Neural cell (in vitro differentiated cells): ENCODE measurements around the gene DNAH6. TPM values are rescaled to one million over a fixed set of nuclear protein-coding genes. Genes with fewer than 3 reads are reported as not detected.

Experiments
- H2AFZ ChIP-seq: fragments of 200-600, 300-800 bp; sonication (generic), shearing (Covaris generic); 2 replicates; pipeline ENCODE4 v1.6.0; 2014; ENCODE audit warnings: low read depth, mild to moderate bottlenecking, antibody characterized with exemption, low read length, moderate library complexity
- H3F3A ChIP-seq: fragments of 200-600 bp; shearing (Covaris generic); 2 replicates; pipeline ENCODE4 v1.6.1; 2016; ENCODE audit warnings: mild to moderate bottlenecking, moderate library complexity, mixed read lengths, antibody characterized with exemption, low read length; ENCODE audit not compliant: insufficient read depth, poor library complexity, severe bottlenecking
- H3K27ac ChIP-seq: fragments of 200-600, 300-800 bp; sonication (generic), shearing (Covaris generic); 2 replicates; pipeline ENCODE4 v1.5.1; 2014; ENCODE audit warnings: mild to moderate bottlenecking, low read length, moderate library complexity
- H3K27me3 ChIP-seq: fragments of 300-800, 200-600 bp; sonication (generic), shearing (Covaris generic); 2 replicates; pipeline ENCODE4 v1.6.0; 2014; ENCODE audit warnings: mild to moderate bottlenecking, low read depth, low read length, moderate library complexity; ENCODE audit not compliant: insufficient read depth
- H3K36me3 ChIP-seq: fragments of 300-800, 200-600 bp; sonication (generic), shearing (Covaris generic); 2 replicates; pipeline ENCODE4 v1.5.1; 2014; ENCODE audit warnings: mild to moderate bottlenecking, antibody characterized with exemption, low read length, moderate library complexity; ENCODE audit not compliant: insufficient read depth
- H3K4me2 ChIP-seq: fragments of 300-800, 200-600 bp; sonication (generic), shearing (Covaris generic); 2 replicates; pipeline ENCODE4 v1.6.0; 2014; ENCODE audit warnings: mild to moderate bottlenecking, low read length
- H3K4me3 ChIP-seq: fragments of 300-800, 200-600 bp; sonication (generic), shearing (Covaris generic); 2 replicates; pipeline ENCODE4 v1.5.1; 2014; ENCODE audit warnings: mild to moderate bottlenecking, low read length, moderate library complexity
- H3K79me2 ChIP-seq: fragments of 200-600 bp; shearing (Covaris generic); replicated peaks from 2 replicates; pipeline ENCODE4 v1.6.0; 2014; ENCODE audit warnings: mild to moderate bottlenecking, low read length, moderate library complexity; ENCODE audit not compliant: insufficient read depth
- H3K9ac ChIP-seq: fragments of 300-800, 200-600 bp; sonication (generic), shearing (Covaris generic); 2 replicates; pipeline ENCODE4 v1.6.1; 2016; ENCODE audit warnings: mild to moderate bottlenecking, low read length, mixed read lengths
- H3K9me2 ChIP-seq: fragments of 200-600 bp; shearing (Covaris generic); 2 replicates; pipeline ENCODE4 v1.6.1; 2016; ENCODE audit warnings: mild to moderate bottlenecking, low read length, mixed read lengths; ENCODE audit not compliant: insufficient read depth
- H3K9me3 ChIP-seq: fragments of 200-600, 300-800 bp; sonication (generic), shearing (Covaris generic); 2 replicates; pipeline ENCODE4 v1.6.1; 2016; ENCODE audit warnings: mild to moderate bottlenecking, mixed run types, low read length, moderate library complexity, mixed read lengths
- H4K20me1 ChIP-seq: fragments of 200-600 bp; shearing (Covaris generic); 2 replicates; pipeline ENCODE4 v1.6.1; 2016; ENCODE audit warnings: mild to moderate bottlenecking, mixed run types; ENCODE audit not compliant: insufficient read depth
- EP300 ChIP-seq: fragments of 450-650 bp; conservative IDR thresholded peaks from 2 replicates; pipeline ENCODE4 v1.6.1; 2014; ENCODE audit warnings: antibody characterized with exemption, mild to moderate bottlenecking, moderate library complexity; ENCODE audit not compliant: poor library complexity, severe bottlenecking
- EZH2 ChIP-seq: fragments of 200-600, 300-800 bp; shearing (Covaris generic), sonication (generic); IDR thresholded peaks from 2 replicates; pipeline ENCODE4 v1.6.1; 2014; ENCODE audit warnings: antibody characterized with exemption, low read length, borderline replicate concordance, mild to moderate bottlenecking; ENCODE audit not compliant: insufficient read depth, poor library complexity, severe bottlenecking
- MXI1 ChIP-seq: fragments of 450-650 bp; conservative IDR thresholded peaks from 2 replicates; pipeline ENCODE4 v1.6.1; 2014; ENCODE audit warnings: antibody characterized with exemption, mild to moderate bottlenecking; ENCODE audit not compliant: poor library complexity, severe bottlenecking
- POLR2AphosphoS5 ChIP-seq: IDR thresholded peaks from 2 replicates; pipeline ENCODE4 v1.6.1; 2012
- RAD21 ChIP-seq: fragments of 450-650 bp; conservative IDR thresholded peaks from 2 replicates; pipeline ENCODE4 v1.6.1; 2014; ENCODE audit warnings: antibody characterized with exemption, mild to moderate bottlenecking, moderate library complexity
- SMC3 ChIP-seq: fragments of 450-650 bp; conservative IDR thresholded peaks from 2 replicates; pipeline ENCODE4 v1.6.1; 2014; ENCODE audit warnings: antibody characterized with exemption, mild to moderate bottlenecking, moderate library complexity; ENCODE audit not compliant: poor library complexity
- TAF1 ChIP-seq: IDR thresholded peaks from 2 replicates; pipeline ENCODE4 v1.6.1; 2012; ENCODE audit warnings: low read depth
- polyA plus RNA-seq: library from polyadenylated mRNA; depleted of rRNA; stranded (reverse); fragments of >200 nt; gene quantifications from 2 replicates; pipeline ENCODE4 v1.2.3, GENCODE V29; 2014
- TF ChIP-seq, protein P1 (sequence below): IDR thresholded peaks from 2 replicates; pipeline ENCODE4 v1.6.1; 2012; ENCODE audit warnings: borderline replicate concordance

Gene DNAH6
- polyA plus RNA-seq, 1 donor from 2014 or later, result 2.1 TPM

- H3K9me3 ChIP-seq, result no peaks in the 10 kb centered on the region
- no peaks in the 10 kb centered on the region for H3F3A ChIP-seq
- H3K79me2 ChIP-seq, result no peaks in the 10 kb centered on the region
- H3K9ac ChIP-seq, result no peak overlapping the region
- H3K27me3 ChIP-seq, result no peaks in the 10 kb centered on the region
- no peaks in the 10 kb centered on the region for H3K36me3 ChIP-seq
- H2AFZ ChIP-seq, result no peak overlapping the region
- H4K20me1 ChIP-seq, result no peaks in the 10 kb centered on the region
- no peak overlapping the region for H3K4me2 ChIP-seq
- no peak for TF ChIP-seq MXI1
- no peak for TF ChIP-seq RAD21
- no peak for TF ChIP-seq SMC3
- TF ChIP-seq TAF1, result no peak
- no peak for TF ChIP-seq POLR2AphosphoS5
- no peak for TF ChIP-seq EP300
- TF ChIP-seq, protein P1, sequence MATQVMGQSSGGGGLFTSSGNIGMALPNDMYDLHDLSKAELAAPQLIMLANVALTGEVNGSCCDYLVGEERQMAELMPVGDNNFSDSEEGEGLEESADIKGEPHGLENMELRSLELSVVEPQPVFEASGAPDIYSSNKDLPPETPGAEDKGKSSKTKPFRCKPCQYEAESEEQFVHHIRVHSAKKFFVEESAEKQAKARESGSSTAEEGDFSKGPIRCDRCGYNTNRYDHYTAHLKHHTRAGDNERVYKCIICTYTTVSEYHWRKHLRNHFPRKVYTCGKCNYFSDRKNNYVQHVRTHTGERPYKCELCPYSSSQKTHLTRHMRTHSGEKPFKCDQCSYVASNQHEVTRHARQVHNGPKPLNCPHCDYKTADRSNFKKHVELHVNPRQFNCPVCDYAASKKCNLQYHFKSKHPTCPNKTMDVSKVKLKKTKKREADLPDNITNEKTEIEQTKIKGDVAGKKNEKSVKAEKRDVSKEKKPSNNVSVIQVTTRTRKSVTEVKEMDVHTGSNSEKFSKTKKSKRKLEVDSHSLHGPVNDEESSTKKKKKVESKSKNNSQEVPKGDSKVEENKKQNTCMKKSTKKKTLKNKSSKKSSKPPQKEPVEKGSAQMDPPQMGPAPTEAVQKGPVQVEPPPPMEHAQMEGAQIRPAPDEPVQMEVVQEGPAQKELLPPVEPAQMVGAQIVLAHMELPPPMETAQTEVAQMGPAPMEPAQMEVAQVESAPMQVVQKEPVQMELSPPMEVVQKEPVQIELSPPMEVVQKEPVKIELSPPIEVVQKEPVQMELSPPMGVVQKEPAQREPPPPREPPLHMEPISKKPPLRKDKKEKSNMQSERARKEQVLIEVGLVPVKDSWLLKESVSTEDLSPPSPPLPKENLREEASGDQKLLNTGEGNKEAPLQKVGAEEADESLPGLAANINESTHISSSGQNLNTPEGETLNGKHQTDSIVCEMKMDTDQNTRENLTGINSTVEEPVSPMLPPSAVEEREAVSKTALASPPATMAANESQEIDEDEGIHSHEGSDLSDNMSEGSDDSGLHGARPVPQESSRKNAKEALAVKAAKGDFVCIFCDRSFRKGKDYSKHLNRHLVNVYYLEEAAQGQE, result no peak
- TF ChIP-seq EZH2, result no peak
- H3K9me2 ChIP-seq, result no peaks in the 10 kb centered on the region
- H3K4me3 ChIP-seq, result no peak overlapping the region
- no peak overlapping the region for H3K27ac ChIP-seq
Observed at GRCh38 chr2:84483320-84483719, 33.0 kb upstream of the DNAH6 start.

GRCh38 chr2:84486441-84487115, 29.7 kb upstream of the DNAH6 start:
- Histone ChIP-seq H3K36me3 (no peaks in the 10 kb centered on the region), H3K27me3 (no peaks in the 10 kb centered on the region), H3F3A (no peaks in the 10 kb centered on the region), H3K4me3 (no peak overlapping the region), H3K79me2 (no peaks in the 10 kb centered on the region), H3K27ac (no peak overlapping the region), H3K9me2 (no peaks in the 10 kb centered on the region), H3K4me2 (no peak overlapping the region), H4K20me1 (no peaks in the 10 kb centered on the region), H2AFZ (no peak overlapping the region), H3K9ac (no peak overlapping the region), H3K9me3 (no peaks in the 10 kb centered on the region)
- TF ChIP-seq SMC3 (no peak), MXI1 (no peak)

GRCh38 chr2:84487298-84487996, 28.9 kb upstream of the DNAH6 start:
- H3F3A ChIP-seq, result no peaks in the 10 kb centered on the region
- no peak overlapping the region for H3K9ac ChIP-seq
- H4K20me1 ChIP-seq, result no peaks in the 10 kb centered on the region
- H3K36me3 ChIP-seq, result no peaks in the 10 kb centered on the region
- no peaks in the 10 kb centered on the region for H3K79me2 ChIP-seq
- no peak for TF ChIP-seq MXI1
- TF ChIP-seq EP300, result no peak
- TF ChIP-seq EZH2, result no peak
- TF ChIP-seq, protein P1, result no peak
- no peak for TF ChIP-seq SMC3
- TF ChIP-seq TAF1, result no peak
- H3K9me2 ChIP-seq, result no peaks in the 10 kb centered on the region
- no peaks in the 10 kb centered on the region for H3K9me3 ChIP-seq
- H2AFZ ChIP-seq, result no peak overlapping the region
- no peak overlapping the region for H3K4me2 ChIP-seq
- no peaks in the 10 kb centered on the region for H3K27me3 ChIP-seq
- H3K4me3 ChIP-seq, result no peak overlapping the region
- H3K27ac ChIP-seq, result no peak overlapping the region
